Peyer's patch (tissue), 4 donors: Measurements from ENCODE around the gene MRPL46. TPM values are rescaled to one million over a fixed set of nuclear protein-coding genes. Genes with fewer than 3 reads are reported as not detected.

ENCODE experiments used
- DNase-seq, 3 donors: peaks; one replicate each; pipeline ENCODE4 v3.0.0-alpha.2; 2017 to 2019
- H3K27ac ChIP-seq, 4 donors: fragments of 200-600 bp; sonication (generic); one replicate each; pipeline ENCODE4 v1.5.1; 2016 to 2019
- H3K27me3 ChIP-seq, 2 donors: fragments of 200-600 bp; sonication (generic); one replicate each; pipeline ENCODE4 v1.5.1; 2019
- H3K36me3 ChIP-seq, 3 donors: fragments of 200-600 bp; sonication (generic); one replicate each; pipeline ENCODE4 v1.5.1; 2016 to 2019
- H3K4me1 ChIP-seq, 4 donors: fragments of 200-600 bp; sonication (generic); one replicate each; pipeline ENCODE4 v1.5.1; 2016 to 2019
- H3K4me3 ChIP-seq, 4 donors: fragments of 200-600 bp; sonication (generic); 1 replicate in 3 of 4; 2 replicates in 1 of 4; pipeline ENCODE4 v1.5.1; 2016 to 2019; ENCODE audit warnings: mild to moderate bottlenecking in 1 of 4
- H3K9me3 ChIP-seq, 4 donors: fragments of 200-600 bp; sonication (generic); one replicate each; pipeline ENCODE4 v1.5.1; 2016 to 2019; ENCODE audit warnings: mild to moderate bottlenecking in 1 of 4
- CTCF ChIP-seq, 6 experiments: fragments of 450-650 bp in 4 of 6; fragments of 200-600 bp in 2 of 6; sonication (generic) in 1 of 6; IDR thresholded peaks; one replicate each; pipeline ENCODE4 v1.5.1; 2017 to 2019; ENCODE audit warnings: antibody characterized with exemption in 6 of 6, mild to moderate bottlenecking in 3 of 6, moderate library complexity in 1 of 6
- POLR2A ChIP-seq, 2 donors: fragments of 450-650 bp; IDR thresholded peaks; one replicate each; pipeline ENCODE4 v1.5.1; 2017; ENCODE audit warnings: antibody characterized with exemption in 2 of 2, mild to moderate bottlenecking in 2 of 2, moderate library complexity in 2 of 2
- total RNA-seq, 4 donors: library from RNA; depleted of rRNA; stranded (reverse); fragments of >200 nt; gene quantifications; one replicate each; pipeline ENCODE4 v1.1.0, GENCODE V29; 2016

The MRPL46 gene
- total RNA-seq, 4 donors from 2014 or later: 13.7 to 23.3 (median 18.5) TPM

DNA sequence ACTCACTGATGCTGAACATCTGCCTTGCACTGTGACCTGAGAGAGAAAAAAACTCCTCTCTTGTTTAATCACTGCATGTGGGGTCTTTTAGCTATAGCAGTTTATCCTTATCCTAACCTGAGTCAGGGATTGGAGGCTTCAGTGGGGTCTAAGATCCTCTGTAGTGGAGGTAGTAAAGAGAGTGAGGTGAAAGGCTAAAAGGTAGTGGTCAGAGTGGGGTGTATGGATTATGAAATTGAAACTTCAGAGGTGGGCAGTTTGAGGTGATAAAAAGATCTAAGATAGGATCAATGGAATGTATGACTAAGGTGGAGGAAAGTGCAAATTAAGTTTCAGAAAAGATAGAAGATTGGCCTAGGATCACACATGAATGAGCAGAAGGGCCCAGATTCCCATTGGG is 42.8 kb upstream of the MRPL46 start:
- peaks cover 0 to 44% (median 0%) of the 10 kb centered on the region in 3 donors for H3K36me3 ChIP-seq

GRCh38 chr15:88509321-88509720 is 42.1 kb upstream of the MRPL46 start:
- H3K4me3 ChIP-seq: no peak overlapping the region
- DNase-seq: no peak
- TF ChIP-seq CTCF (IDR thresholded peaks at IDR 0.05) (no peak), POLR2A (IDR thresholded peaks at IDR 0.05) (no peak)
- no peaks in the 10 kb centered on the region for H3K9me3 ChIP-seq
- H3K27me3 ChIP-seq: no peaks in the 10 kb centered on the region
- H3K4me1 ChIP-seq: no peaks in the 10 kb centered on the region
- peaks cover 0 to 41% (median 0%) of the 10 kb centered on the region in 3 donors for H3K36me3 ChIP-seq
- no peak overlapping the region for H3K27ac ChIP-seq

More for the DNA sequence above, 42.8 kb upstream of the MRPL46 start:
- Histone ChIP-seq H3K9me3 (no peaks in the 10 kb centered on the region), H3K4me1 (no peaks in the 10 kb centered on the region), H3K27ac (no peak overlapping the region), H3K4me3 (no peak overlapping the region), H3K27me3 (no peaks in the 10 kb centered on the region)
- TF ChIP-seq POLR2A (IDR thresholded peaks at IDR 0.05): no peak
- no peak for TF ChIP-seq CTCF (IDR thresholded peaks at IDR 0.05)
- DNase-seq: no peak

- Histone ChIP-seq H3K27ac (no peak overlapping the region), H3K9me3 (no peaks in the 10 kb centered on the region), H3K36me3 (peaks cover 0 to 33% (median 0%) of the 10 kb centered on the region in 3 donors), H3K4me3 (no peak overlapping the region), H3K27me3 (no peaks in the 10 kb centered on the region), H3K4me1 (no peaks in the 10 kb centered on the region)
- no peak for TF ChIP-seq CTCF (IDR thresholded peaks at IDR 0.05)
- no peak for TF ChIP-seq POLR2A (IDR thresholded peaks at IDR 0.05)
- DNase-seq: no peak
These were observed 39.4 kb upstream of the MRPL46 start for GRCh38 chr15:88506628-88507027.

- H3K27me3 ChIP-seq: no peaks in the 10 kb centered on the region
- no peak for TF ChIP-seq CTCF (IDR thresholded peaks at IDR 0.05)
- TF ChIP-seq POLR2A (IDR thresholded peaks at IDR 0.05): no peak
- H3K27ac ChIP-seq: no peak overlapping the region
- H3K9me3 ChIP-seq: no peaks in the 10 kb centered on the region
- H3K4me3 ChIP-seq: no peak overlapping the region
- DNase-seq: no peak
- H3K36me3 ChIP-seq: peaks cover 0 to 24% (median 0%) of the 10 kb centered on the region in 3 donors
- no peaks in the 10 kb centered on the region for H3K4me1 ChIP-seq
These were observed 38.5 kb upstream of the MRPL46 start for GRCh38 chr15:88505721-88506120.

DNA sequence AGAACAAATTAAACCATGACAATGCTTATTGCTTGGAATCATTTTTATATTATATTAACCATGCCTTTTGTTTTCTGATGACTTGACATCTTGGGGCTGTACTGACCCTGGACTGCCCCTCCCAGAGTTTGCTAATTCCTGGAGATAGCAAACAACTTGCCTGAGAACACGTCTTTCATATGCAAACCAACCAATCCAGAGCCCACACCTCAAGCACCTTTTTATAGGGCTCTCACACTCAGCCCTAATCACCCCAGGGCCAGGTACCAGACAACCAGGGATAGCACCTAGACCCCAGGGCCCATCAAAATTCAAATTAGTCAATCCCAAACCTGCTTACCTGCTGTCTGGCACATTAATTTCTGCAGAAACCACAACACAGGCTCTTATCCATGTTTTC is 37.3 kb upstream of the MRPL46 start:
- peaks cover 0 to 16% (median 0%) of the 10 kb centered on the region in 3 donors for H3K36me3 ChIP-seq
- no peak for TF ChIP-seq CTCF (IDR thresholded peaks at IDR 0.05)
- TF ChIP-seq POLR2A (IDR thresholded peaks at IDR 0.05): no peak
- no peak for DNase-seq
- H3K4me1 ChIP-seq: no peaks in the 10 kb centered on the region
- no peaks in the 10 kb centered on the region for H3K9me3 ChIP-seq
- H3K4me3 ChIP-seq: no peak overlapping the region
- no peak overlapping the region for H3K27ac ChIP-seq
- H3K27me3 ChIP-seq: no peaks in the 10 kb centered on the region

DNA sequence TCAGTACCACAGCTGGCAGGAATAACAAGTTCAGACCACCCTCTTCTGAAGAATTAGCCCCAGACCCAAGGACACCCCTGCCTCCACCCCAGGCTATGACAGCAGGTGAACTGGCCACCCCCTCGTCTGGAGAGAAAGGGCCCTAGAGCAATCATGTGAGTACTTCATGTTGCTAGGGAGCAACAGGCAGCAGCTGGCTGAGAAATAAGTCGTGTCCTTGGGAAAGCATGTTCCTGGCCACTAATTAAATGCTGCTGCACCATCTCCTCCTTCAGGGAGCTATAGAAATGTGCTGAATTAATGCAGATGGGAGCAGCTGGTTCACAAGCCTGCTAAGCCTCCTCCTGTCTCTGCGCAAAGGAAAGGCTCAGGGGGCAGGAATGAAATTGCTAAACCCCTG is 31.8 kb upstream of the MRPL46 start:
- H3K4me3 ChIP-seq: no peak overlapping the region
- no peak for DNase-seq
- no peak overlapping the region for H3K27ac ChIP-seq
- no peaks in the 10 kb centered on the region for H3K27me3 ChIP-seq
- no peak for TF ChIP-seq POLR2A (IDR thresholded peaks at IDR 0.05)
- no peak for TF ChIP-seq CTCF (IDR thresholded peaks at IDR 0.05)
- no peaks in the 10 kb centered on the region for H3K4me1 ChIP-seq
- no peaks in the 10 kb centered on the region for H3K9me3 ChIP-seq
- no peaks in the 10 kb centered on the region for H3K36me3 ChIP-seq
